MG63 (cell line): ENCODE data around the gene MAGEA4. TPM values are rescaled to one million over a fixed set of nuclear protein-coding genes. Genes with fewer than 3 reads are reported as not detected.

Source experiments
- DNase-seq: peaks from one replicate; pipeline ENCODE4 v3.0.0-alpha.2; 2020
- H3K27me3 ChIP-seq: fragments of 250-450 bp; sonication (Bioruptor Pico); 2 replicates; pipeline ENCODE4 v1.5.1; 2020; ENCODE audit warnings: mild to moderate bottlenecking, moderate library complexity
- H3K36me3 ChIP-seq: fragments of 250-450 bp; sonication (Bioruptor Pico); 2 replicates; pipeline ENCODE4 v1.5.1; 2020; ENCODE audit warnings: mild to moderate bottlenecking, moderate library complexity
- H3K4me3 ChIP-seq: fragments of 250-450 bp; sonication (Bioruptor Pico); 2 replicates; pipeline ENCODE4 v1.5.1; 2020; ENCODE audit warnings: mild to moderate bottlenecking, moderate library complexity
- H3K9me3 ChIP-seq: fragments of 250-450 bp; sonication (Bioruptor Pico); 2 replicates; pipeline ENCODE4 v1.5.1; 2020; ENCODE audit warnings: mild to moderate bottlenecking, moderate library complexity
- total RNA-seq: library from RNA; depleted of rRNA; stranded (reverse); fragments of >200 nt; shearing (Covaris generic); gene quantifications from 2 replicates; pipeline ENCODE4 v1.2.3, GENCODE V29; 2014; ENCODE audit warnings: low replicate concordance

MAGEA4 gene
- total RNA-seq, 1 experiment from 2014 or later = not detected

- no peaks in the 10 kb centered on the region for H3K27me3 ChIP-seq
- H3K4me3 ChIP-seq = no peak overlapping the region
- H3K9me3 ChIP-seq = no peaks in the 10 kb centered on the region
These were observed 7.4 kb downstream of the MAGEA4 start for GRCh38 chrX:151920101-151920500.

GRCh38 chrX:151920530-151920929, 7.8 kb downstream of the MAGEA4 start:
- Histone ChIP-seq H3K4me3 (no peak overlapping the region), H3K27me3 (no peaks in the 10 kb centered on the region), H3K36me3 (no peaks in the 10 kb centered on the region), H3K9me3 (no peaks in the 10 kb centered on the region)
- DNase-seq = no peak

More at GRCh38 chrX:151920101-151920500, 7.4 kb downstream of the MAGEA4 start:
- H3K36me3 ChIP-seq = no peaks in the 10 kb centered on the region
- no peak for DNase-seq

- no peaks in the 10 kb centered on the region for H3K9me3 ChIP-seq
- no peak for DNase-seq
- no peaks in the 10 kb centered on the region for H3K27me3 ChIP-seq
- no peaks in the 10 kb centered on the region for H3K36me3 ChIP-seq
- H3K4me3 ChIP-seq = no peak overlapping the region
These were observed 8.6 kb downstream of the MAGEA4 start for GRCh38 chrX:151921292-151921691.

DNA sequence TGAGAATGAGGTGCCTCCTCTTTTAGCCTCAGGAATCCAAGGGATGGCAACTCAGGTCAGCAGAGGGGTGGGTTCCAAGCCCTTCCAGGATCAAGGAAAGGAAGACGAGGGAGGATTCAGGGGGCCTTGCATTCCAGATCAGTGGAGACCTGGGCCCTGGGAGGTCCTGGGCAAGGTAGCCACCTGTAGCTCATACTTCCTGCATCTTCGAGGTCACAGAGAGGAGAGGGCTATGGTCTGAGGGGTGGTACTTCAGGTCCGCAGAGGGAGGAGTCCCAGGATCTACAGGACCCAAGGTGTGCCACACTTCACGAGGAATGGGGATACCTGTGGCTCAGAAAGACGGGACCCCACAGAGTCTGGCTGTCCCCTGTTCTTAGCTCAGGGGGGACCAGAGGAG, 9.2 kb downstream of the MAGEA4 start:
- no peaks in the 10 kb centered on the region for H3K27me3 ChIP-seq
- no peaks in the 10 kb centered on the region for H3K9me3 ChIP-seq
- no peak overlapping the region for H3K4me3 ChIP-seq
- no peaks in the 10 kb centered on the region for H3K36me3 ChIP-seq
- no peak for DNase-seq

GRCh38 chrX:151922692-151923091, 10.0 kb downstream of the MAGEA4 start:
- H3K4me3 ChIP-seq = no peak overlapping the region
- H3K9me3 ChIP-seq = no peaks in the 10 kb centered on the region
- H3K27me3 ChIP-seq = no peaks in the 10 kb centered on the region
- no peak for DNase-seq
- H3K36me3 ChIP-seq = no peaks in the 10 kb centered on the region

DNA sequence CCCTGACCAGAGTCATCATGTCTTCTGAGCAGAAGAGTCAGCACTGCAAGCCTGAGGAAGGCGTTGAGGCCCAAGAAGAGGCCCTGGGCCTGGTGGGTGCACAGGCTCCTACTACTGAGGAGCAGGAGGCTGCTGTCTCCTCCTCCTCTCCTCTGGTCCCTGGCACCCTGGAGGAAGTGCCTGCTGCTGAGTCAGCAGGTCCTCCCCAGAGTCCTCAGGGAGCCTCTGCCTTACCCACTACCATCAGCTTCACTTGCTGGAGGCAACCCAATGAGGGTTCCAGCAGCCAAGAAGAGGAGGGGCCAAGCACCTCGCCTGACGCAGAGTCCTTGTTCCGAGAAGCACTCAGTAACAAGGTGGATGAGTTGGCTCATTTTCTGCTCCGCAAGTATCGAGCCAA, 11.0 kb downstream of the MAGEA4 start:
- H3K9me3 ChIP-seq = no peaks in the 10 kb centered on the region
- no peak for DNase-seq
- no peaks in the 10 kb centered on the region for H3K27me3 ChIP-seq
- H3K36me3 ChIP-seq = no peaks in the 10 kb centered on the region
- no peak overlapping the region for H3K4me3 ChIP-seq

DNA sequence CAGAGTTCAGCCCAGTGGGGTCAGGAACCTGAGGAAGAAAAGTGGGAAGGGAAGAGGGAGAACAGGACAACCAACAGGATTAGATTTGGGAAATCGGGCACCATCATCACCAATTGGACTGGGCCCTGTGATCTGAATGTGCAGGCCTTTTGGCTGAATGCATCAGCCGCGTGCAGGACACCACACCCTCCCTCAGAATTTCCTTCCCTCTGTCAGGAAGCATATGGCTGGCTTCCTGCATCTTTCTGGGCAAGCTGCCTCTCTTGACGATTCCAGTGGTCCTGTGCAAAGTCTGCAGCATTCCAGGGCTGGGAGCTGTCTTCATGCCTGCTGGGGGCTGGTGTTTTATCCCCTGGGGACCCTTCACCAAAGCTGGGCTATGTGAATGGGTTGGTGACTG, 16.4 kb downstream of the MAGEA4 start:
- Histone ChIP-seq H3K4me3 (no peak overlapping the region), H3K27me3 (no peaks in the 10 kb centered on the region), H3K9me3 (no peaks in the 10 kb centered on the region), H3K36me3 (no peaks in the 10 kb centered on the region)
- peak; percentile 2 for DNase-seq

DNA sequence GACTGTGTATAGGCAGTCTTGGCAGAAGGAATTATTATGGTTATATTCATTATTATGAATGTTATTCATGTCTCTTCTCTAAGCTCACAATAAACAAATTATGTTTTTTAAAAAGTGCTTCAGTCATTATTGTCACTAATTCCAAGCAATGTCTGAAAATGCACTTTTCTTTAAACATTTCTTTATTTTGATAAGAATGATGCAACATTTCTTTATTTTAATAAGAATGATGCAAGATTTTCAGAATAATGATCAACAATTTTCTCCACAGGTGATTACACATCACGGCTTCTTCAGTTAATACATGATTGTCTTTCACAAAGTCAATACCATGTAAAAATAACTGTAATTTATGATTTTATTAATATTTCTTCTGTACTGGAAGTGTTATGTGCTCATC, 22.7 kb downstream of the MAGEA4 start:
- H3K9me3 ChIP-seq = no peaks in the 10 kb centered on the region
- no peaks in the 10 kb centered on the region for H3K27me3 ChIP-seq
- no peaks in the 10 kb centered on the region for H3K36me3 ChIP-seq
- no peak for DNase-seq
- no peak overlapping the region for H3K4me3 ChIP-seq

- Histone ChIP-seq H3K27me3 (no peaks in the 10 kb centered on the region), H3K36me3 (no peaks in the 10 kb centered on the region), H3K4me3 (no peak overlapping the region), H3K9me3 (no peaks in the 10 kb centered on the region)
- no peak for DNase-seq
These were observed 25.5 kb downstream of the MAGEA4 start for GRCh38 chrX:151938172-151938571.

DNA sequence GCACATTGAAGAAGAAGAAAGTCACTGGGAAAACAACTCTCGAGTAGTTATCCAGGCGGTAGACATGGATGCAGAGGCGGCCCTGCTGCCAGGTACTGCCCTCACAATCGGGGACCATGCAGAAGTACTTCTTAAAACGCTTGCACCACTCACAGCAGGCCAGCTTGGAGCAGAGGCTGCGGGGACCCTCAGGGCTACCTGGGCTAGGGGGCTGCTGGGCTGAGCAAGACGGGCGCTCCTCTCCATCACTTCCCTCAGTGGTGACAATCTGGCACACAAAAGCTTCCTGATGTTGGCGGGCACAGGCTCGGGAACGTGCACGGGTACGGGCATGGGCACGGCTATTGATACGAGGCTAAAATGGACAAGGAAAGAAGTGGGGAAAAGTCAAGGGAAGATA, 42.0 kb downstream of the MAGEA4 start:
- Histone ChIP-seq H3K36me3 (peaks cover 35% of the 10 kb centered on the region), H3K4me3 (no peak overlapping the region), H3K27me3 (no peaks in the 10 kb centered on the region), H3K9me3 (no peaks in the 10 kb centered on the region)
- no peak for DNase-seq

GRCh38 chrX:151958101-151958500, 45.4 kb downstream of the MAGEA4 start:
- no peaks in the 10 kb centered on the region for H3K9me3 ChIP-seq
- no peak overlapping the region for H3K4me3 ChIP-seq
- H3K27me3 ChIP-seq = no peaks in the 10 kb centered on the region
- DNase-seq = no peak
- peaks cover 51% of the 10 kb centered on the region for H3K36me3 ChIP-seq

- no peak for DNase-seq
- Histone ChIP-seq H3K9me3 (no peaks in the 10 kb centered on the region), H3K36me3 (peaks cover 44% of the 10 kb centered on the region), H3K4me3 (no peak overlapping the region), H3K27me3 (no peaks in the 10 kb centered on the region)
These were observed 49.3 kb downstream of the MAGEA4 start for GRCh38 chrX:151962034-151962433.

DNA sequence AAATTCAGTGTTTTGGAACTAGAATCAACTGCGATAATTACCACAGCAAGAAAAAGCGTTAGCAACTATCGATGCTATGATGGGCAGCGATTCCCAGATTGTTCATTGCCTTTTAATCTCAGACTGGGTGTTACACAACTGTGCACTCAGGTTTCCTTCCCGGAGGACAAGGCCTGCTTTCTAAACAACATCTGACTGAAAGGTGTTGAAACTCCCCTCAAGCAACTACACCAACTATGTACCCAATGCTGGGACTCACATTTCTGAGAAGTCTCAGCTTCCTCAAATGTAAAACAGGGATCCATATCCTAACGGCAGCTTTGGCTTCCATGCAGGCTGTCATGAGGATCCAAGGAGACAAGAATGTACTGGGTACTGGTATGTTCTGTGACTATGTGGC, 53.5 kb downstream of the MAGEA4 start:
- no peaks in the 10 kb centered on the region for H3K27me3 ChIP-seq
- peaks cover 42% of the 10 kb centered on the region for H3K36me3 ChIP-seq
- no peak overlapping the region for H3K4me3 ChIP-seq
- DNase-seq = no peak
- no peaks in the 10 kb centered on the region for H3K9me3 ChIP-seq

DNA sequence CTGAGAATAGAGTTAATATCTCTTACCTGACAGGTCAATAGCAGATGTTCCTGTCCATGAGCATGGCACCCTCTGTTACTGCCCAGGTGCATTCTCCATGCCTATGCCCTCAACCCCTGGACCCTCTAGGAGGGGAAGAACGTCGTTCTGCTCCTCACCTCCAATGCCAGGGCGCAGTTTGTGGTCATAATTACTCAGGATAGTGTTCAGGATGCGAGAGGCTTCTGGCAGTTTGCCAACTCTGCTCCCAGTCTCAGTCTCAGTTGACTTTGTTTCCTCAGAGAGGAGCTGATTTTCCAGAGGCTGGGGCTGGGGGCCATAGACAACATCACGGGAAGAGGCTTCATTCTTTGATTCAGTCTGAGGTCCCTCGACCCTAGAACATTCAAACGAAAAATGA, 57.3 kb downstream of the MAGEA4 start:
- Histone ChIP-seq H3K9me3 (no peaks in the 10 kb centered on the region), H3K4me3 (no peak overlapping the region), H3K27me3 (no peaks in the 10 kb centered on the region), H3K36me3 (peaks cover 38% of the 10 kb centered on the region)
- no peak for DNase-seq

- H3K9me3 ChIP-seq = no peaks in the 10 kb centered on the region
- DNase-seq = peak; percentile 94
- H3K27me3 ChIP-seq = no peaks in the 10 kb centered on the region
- peak overlapping the region; percentile 79 for H3K4me3 ChIP-seq
- peaks cover 38% of the 10 kb centered on the region for H3K36me3 ChIP-seq
These were observed 58.0 kb downstream of the MAGEA4 start for GRCh38 chrX:151970661-151971060.

DNA sequence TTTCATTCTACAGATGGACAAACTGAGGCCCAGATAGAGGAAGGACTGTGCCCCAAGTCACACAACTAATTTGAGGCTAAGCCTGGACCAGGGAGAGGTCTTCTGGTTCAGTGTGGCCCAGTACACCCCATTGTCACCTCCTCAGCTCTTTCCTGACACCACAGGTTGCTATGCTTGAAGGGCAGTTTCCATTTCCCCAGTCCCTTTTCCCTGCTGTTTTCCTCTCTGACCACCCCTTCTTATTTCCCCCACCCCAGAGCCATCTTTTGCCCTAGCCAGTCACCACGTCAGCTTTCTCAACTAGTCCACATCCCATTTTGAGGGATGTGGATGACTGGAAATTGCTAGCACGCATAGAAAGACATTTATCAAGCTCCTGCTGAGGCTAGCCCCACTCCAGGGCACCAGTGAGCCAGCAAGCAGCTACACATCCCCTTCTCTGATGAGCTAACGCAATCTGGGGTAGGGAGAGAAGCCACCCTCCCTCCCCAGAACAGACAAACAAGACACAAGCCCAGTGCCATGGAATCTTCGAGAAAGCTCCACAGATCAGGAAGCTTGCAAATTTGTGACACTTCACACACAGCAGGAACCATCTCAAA, 60.5 kb downstream of the MAGEA4 start:
- Histone ChIP-seq H3K4me3 (peak overlapping the region; percentile 79), H3K27me3 (no peaks in the 10 kb centered on the region), H3K36me3 (peaks cover 25% of the 10 kb centered on the region), H3K9me3 (no peaks in the 10 kb centered on the region)
- DNase-seq = no peak

DNA sequence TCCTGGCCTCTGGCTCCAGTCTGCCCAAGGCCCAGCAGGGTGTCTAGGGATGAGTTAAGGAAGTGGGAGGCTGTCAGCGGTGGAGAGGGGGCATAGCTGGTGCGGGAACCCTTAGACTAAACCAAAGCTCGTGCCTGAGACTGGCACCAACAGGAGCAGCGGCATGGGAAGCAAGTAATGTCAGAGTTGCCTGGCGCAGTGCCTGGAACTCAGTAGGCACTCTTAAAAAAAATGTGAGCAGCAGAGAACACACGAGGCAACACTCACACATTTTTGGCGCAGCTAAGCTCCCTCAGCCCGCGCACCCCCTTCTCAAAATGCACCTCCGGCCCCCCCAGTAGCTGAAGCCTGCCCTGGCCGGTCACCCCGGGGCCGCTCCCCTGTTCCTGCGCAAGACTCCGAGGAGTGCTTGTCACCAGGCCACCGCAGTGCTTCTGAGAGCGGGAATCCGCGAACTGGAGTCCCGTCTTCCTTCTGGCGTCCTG, 61.2 kb downstream of the MAGEA4 start:
- Histone ChIP-seq H3K27me3 (no peaks in the 10 kb centered on the region), H3K36me3 (peaks cover 18% of the 10 kb centered on the region), H3K9me3 (no peaks in the 10 kb centered on the region), H3K4me3 (peak overlapping the region; percentile 79)
- peak; percentile 77 for DNase-seq
